HepG2 (cell line): ENCODE measurements around the gene PLXNA4. TPM values are rescaled to one million over a fixed set of nuclear protein-coding genes. Genes with fewer than 3 reads are reported as not detected.

Source experiments
- ATAC-seq: fragments of 200-7000 bp; cut with Tn5 transposase; 3 replicates; pipeline ENCODE4 v1.9.1; 2020; ENCODE audit warnings: mild to moderate bottlenecking, moderate library complexity
- BruUV-seq: library from RNA; stranded (reverse); fragments of 400-500 nt; replicated peaks from 2 replicates; lab custom pipeline; 2021; lab: Mats Ljungman, UMichigan
- CTCF ChIA-PET: fragments of 300-600 bp; formaldehyde crosslinking; extraction: SDS; loops from one replicate; lab custom pipeline; 2021; ENCODE audit warnings: low total read pairs, inconsistent platforms, low intra/inter-chr PET ratio; lab: Yijun Ruan, JAX
- POLR2A ChIA-PET: fragments of 350-600 bp; sonication (Branson Sonifier 250); formaldehyde crosslinking; loops from one replicate; lab custom pipeline; 2020; ENCODE audit warnings: antibody characterized with exemption, inconsistent platforms; lab: Yijun Ruan, JAX
- DNase-seq: peaks from one replicate; pipeline ENCODE4 v3.0.0-alpha.2; 2015; ENCODE audit warnings: low spot score
- FAIRE-seq: peaks from 3 replicates; lab custom pipeline; 2011; peaks lifted over from hg19 to GRCh38; lab: Jason Lieb, UNC
- H2AFZ ChIP-seq: one replicate; pipeline ENCODE4 v1.6.1; 2011; ENCODE audit warnings: low read length, inconsistent platforms
- H3K27ac ChIP-seq: fragments of 300-600 bp; 3 replicates; pipeline ENCODE4 v1.8.0; 2011; ENCODE audit warnings: mixed run types, mild to moderate bottlenecking, mixed read lengths, low read length, inconsistent platforms; ENCODE audit not compliant: insufficient read depth; ENCODE audit errors: extremely low read length
- H3K27me3 ChIP-seq, 2 experiments: fragments of 200-600 bp in 1 of 2; 2 replicates in 1 of 2; 3 replicates in 1 of 2; pipeline versions ENCODE4 v1.6.0 to v1.8.0; 2011; ENCODE audit warnings: low read length in 2 of 2, mild to moderate bottlenecking in 2 of 2, moderate library complexity in 2 of 2, inconsistent platforms in 1 of 2; ENCODE audit not compliant: insufficient read depth in 2 of 2, control insufficient read depth in 1 of 2
- H3K36me3 ChIP-seq, 2 experiments: fragments of 200-600 bp in 1 of 2; replicated peaks in 1 of 2; 2 replicates in 1 of 2; 3 replicates in 1 of 2; pipeline versions ENCODE4 v1.5.1 to v1.8.0; 2011; ENCODE audit warnings: low read length in 2 of 2, inconsistent platforms in 1 of 2; ENCODE audit not compliant: insufficient read depth in 2 of 2, control insufficient read depth in 1 of 2
- H3K4me1 ChIP-seq: 2 replicates; pipeline ENCODE4 v1.5.1; 2012; ENCODE audit warnings: low read length, inconsistent platforms; ENCODE audit not compliant: insufficient read depth
- H3K4me2 ChIP-seq: 2 replicates; pipeline ENCODE4 v1.6.0; 2011; ENCODE audit warnings: low read depth, low read length, inconsistent platforms
- H3K4me3 ChIP-seq, 3 experiments: fragments of 200-600 bp in 1 of 3; sonication (generic), shearing (Covaris generic) in 1 of 3; replicated peaks in 1 of 3; 2 replicates each; pipeline ENCODE4 v1.5.1; 2011 to 2016; ENCODE audit warnings: low read length in 3 of 3, inconsistent platforms in 2 of 3, low read depth in 2 of 3, mild to moderate bottlenecking in 2 of 3, control low read depth in 1 of 3, mixed read lengths in 1 of 3; ENCODE audit not compliant: insufficient read depth in 1 of 3
- H3K79me2 ChIP-seq: one replicate; pipeline ENCODE4 v1.6.1; 2011; ENCODE audit warnings: low read length, inconsistent platforms; ENCODE audit not compliant: insufficient read depth
- H3K9ac ChIP-seq: 2 replicates; pipeline ENCODE4 v1.6.0; 2011; ENCODE audit warnings: mild to moderate bottlenecking, low read depth, low read length, inconsistent platforms; ENCODE audit not compliant: insufficient read depth
- H3K9me3 ChIP-seq: 2 replicates; pipeline ENCODE4 v1.5.1; 2012; ENCODE audit warnings: mild to moderate bottlenecking, low read length
- H4K20me1 ChIP-seq: 2 replicates; pipeline ENCODE4 v1.6.0; 2011; ENCODE audit warnings: inconsistent platforms, mild to moderate bottlenecking, low read length, moderate library complexity; ENCODE audit not compliant: insufficient read depth
- BCL6 ChIP-seq: IDR thresholded peaks from 2 replicates; pipeline ENCODE4 v1.6.1; 2016; ENCODE audit warnings: missing genetic modification reagents, missing compliant biosample characterization
- EEA1 ChIP-seq: sonication (generic); formaldehyde crosslinking; IDR thresholded peaks from 2 replicates; pipeline ENCODE4 v1.5.1; 2020; ENCODE audit warnings: mild to moderate bottlenecking, missing genetic modification reagents, borderline replicate concordance
- FOXK2 ChIP-seq: fragments of 450-650 bp; IDR thresholded peaks from 2 replicates; pipeline ENCODE4 v1.6.1; 2016
- RAD51 ChIP-seq: fragments of 450-650 bp; IDR thresholded peaks from 2 replicates; pipeline ENCODE4 v1.6.1; 2016; ENCODE audit warnings: borderline replicate concordance
- SNRNP70 ChIP-seq: fragments of 200-400 bp; formaldehyde crosslinking; IDR thresholded peaks from 2 replicates; pipeline ENCODE4 v1.6.1; 2017; ENCODE audit warnings: mild to moderate bottlenecking, low read depth, low read length, moderate library complexity
- ZFP36 ChIP-seq: fragments of 150-350 bp; IDR thresholded peaks from 2 replicates; pipeline ENCODE4 v1.6.1; 2018; ENCODE audit warnings: borderline replicate concordance, low read length, low read depth; ENCODE audit not compliant: partially characterized antibody
- ZNF589 ChIP-seq: sonication (generic); formaldehyde crosslinking; conservative IDR thresholded peaks from 2 replicates; pipeline ENCODE4 v1.8.0; 2022; ENCODE audit warnings: mild to moderate bottlenecking, moderate library complexity, missing genetic modification reagents
- WGBS: methylation state at CpG from one replicate; pipeline ENCODE4 v1.1.6; 2017; ENCODE audit warnings: low lambda C conversion rate; 5-methylcytosine and 5-hydroxymethylcytosine counted together
- in situ Hi-C: cut with HindIII; loops from 2 replicates; pipeline ENCODE4 v1.10.0; 2017; ENCODE audit warnings: low pct_unique_long_range_greater_than_20kb; ENCODE audit not compliant: extremely low pct_ligation_motif_present
- intact Hi-C: fragments of 100-400 bp; cut with micrococcal nuclease; formaldehyde crosslinking; loops from one replicate; pipeline ENCODE4 v1.10.0; 2022; ENCODE audit not compliant: unreplicated experiment
- polyA plus RNA-seq, 8 experiments: library from polyadenylated mRNA; depleted of rRNA in 3 of 8; stranded (reverse) in 7 of 8; unstranded in 1 of 8; fragments of >200 nt; fragmentation: Illumina TruSeq in 4 of 8; extraction: Trizol in 4 of 8; gene quantifications; 2 replicates each; pipeline versions ENCODE4 v1.2.1 to v1.2.3, GENCODE V29; 2011 to 2016; ENCODE audit warnings: low read depth in 4 of 8, missing spikeins in 1 of 8, mixed read lengths in 1 of 8; ENCODE audit not compliant: insufficient read depth in 1 of 8
- total RNA-seq, 5 experiments: library from RNA; depleted of rRNA; stranded (reverse); fragments of >200 nt; fragmentation: Illumina TruSeq; extraction: Trizol; gene quantifications; 2 replicates each; pipeline ENCODE4 v1.2.3, GENCODE V29; 2016; ENCODE audit warnings: low read depth in 1 of 5

Gene PLXNA4
- total and polyA plus RNA-seq, 2 of the 13 experiments (the other 11 are each of a cell fraction or from before 2014, with no cell fraction given): 0.01 to 0.04 TPM

DNA sequence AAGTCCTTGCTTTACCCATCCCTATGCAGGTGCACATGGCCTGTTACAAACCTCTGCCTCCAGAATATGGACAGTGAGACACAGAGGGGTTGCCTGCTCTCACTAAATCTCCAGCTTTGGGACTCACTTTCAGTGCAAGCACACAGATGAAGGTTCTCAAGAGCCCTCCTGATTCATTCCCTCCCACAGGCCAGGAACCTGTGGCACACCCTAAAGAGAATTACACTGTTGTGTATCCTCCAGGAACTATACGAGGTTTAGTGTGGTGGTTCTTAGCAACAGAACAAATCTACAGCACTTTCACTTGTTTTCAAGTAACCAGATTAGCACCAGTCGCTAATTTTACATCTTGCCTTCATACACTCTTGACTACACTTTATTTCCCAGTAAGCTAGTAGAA lies 192.3 kb downstream of the PLXNA4 start:
- H3K27me3 ChIP-seq: peaks cover 0 to 4% of the 10 kb centered on the region in 2 experiments; a peak in 1 of 5 replicates
- no peaks in the 10 kb centered on the region for H3K79me2 ChIP-seq
- H3K4me3 ChIP-seq: no peak overlapping the region
- ChIA-PET CTCF (no interaction called here), POLR2A (no interaction called here)
- H3K9ac ChIP-seq: no peak overlapping the region
- ATAC-seq (no peak), FAIRE-seq (no peak), DNase-seq (no peak)
- TF ChIP-seq RAD51 (no peak), SNRNP70 (no peak), BCL6 (CRISPR knock-in tag) (no peak), ZFP36 (no peak)
- no TSS peak for BruUV-seq
- 5% methylated on average over 2 of the region's 2 CpGs for WGBS
- no peaks in the 10 kb centered on the region for H3K4me1 ChIP-seq
- H3K9me3 ChIP-seq: no peaks in the 10 kb centered on the region
- no peaks in the 10 kb centered on the region for H4K20me1 ChIP-seq
- H3K36me3 ChIP-seq: no peaks in the 10 kb centered on the region
- no peak overlapping the region for H3K27ac ChIP-seq
- intact Hi-C loops: no loop called here
- no peak overlapping the region for H2AFZ ChIP-seq
- in situ Hi-C loops: no loop called here
- no peak overlapping the region for H3K4me2 ChIP-seq

DNA sequence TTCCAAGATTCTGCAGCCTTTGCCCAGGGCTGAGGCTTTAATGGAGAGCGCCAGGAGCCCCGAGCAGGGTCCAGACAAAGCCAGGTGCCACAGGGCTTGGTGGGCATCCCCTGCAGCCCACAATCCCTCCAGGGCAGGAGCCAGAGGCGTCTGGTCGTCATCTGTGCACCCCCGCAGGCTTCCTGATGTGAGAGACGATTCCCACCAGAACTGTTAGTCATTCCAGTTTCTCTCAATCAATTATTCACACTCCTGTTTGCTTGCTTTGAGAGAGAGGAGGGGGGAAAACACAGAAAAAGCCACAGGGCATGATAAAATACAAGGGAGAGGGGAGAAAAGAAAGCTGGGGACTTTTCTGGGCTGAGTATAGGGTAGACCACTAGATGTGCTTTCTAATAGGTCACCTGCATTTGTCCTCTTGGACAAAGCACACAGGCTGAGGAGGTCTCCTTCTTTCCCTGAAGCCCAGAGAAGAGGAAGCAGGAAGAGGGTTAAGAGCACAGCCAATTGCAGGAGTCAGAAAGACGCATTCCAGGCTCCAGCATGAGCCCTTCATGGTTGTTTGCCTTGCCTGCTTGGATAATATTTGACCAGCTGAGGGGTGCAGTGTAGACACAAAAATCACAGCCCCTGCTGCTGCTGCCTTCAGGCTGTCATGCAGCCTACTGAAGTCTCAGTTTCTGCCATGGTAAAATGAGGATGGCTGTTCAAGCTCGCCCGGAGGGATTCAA lies 194.4 kb downstream of the PLXNA4 start:
- Histone ChIP-seq H3K27ac (no peak overlapping the region), H3K4me3 (no peak overlapping the region), H3K9ac (no peak overlapping the region), H3K27me3 (no peaks in the 10 kb centered on the region; a peak in 1 of 5 replicates), H4K20me1 (no peaks in the 10 kb centered on the region), H3K4me2 (no peak overlapping the region), H3K79me2 (no peaks in the 10 kb centered on the region), H3K9me3 (no peaks in the 10 kb centered on the region), H2AFZ (no peak overlapping the region), H3K4me1 (no peaks in the 10 kb centered on the region), H3K36me3 (no peaks in the 10 kb centered on the region)
- in situ Hi-C loops (no loop called here), intact Hi-C loops (no loop called here)
- 7% methylated on average over 7 of the region's 9 CpGs for WGBS
- FAIRE-seq: no peak
- DNase-seq: peak; percentile 3
- TF ChIP-seq ZNF589 (CRISPR knock-in tag): no peak
- no peak for TF ChIP-seq EEA1 (CRISPR knock-in tag)
- no peak for TF ChIP-seq FOXK2
- BruUV-seq: no TSS peak
- peak; percentile 53; the same call in 2 of the 3 replicates for ATAC-seq
- ChIA-PET CTCF (no interaction called here), POLR2A (no interaction called here)
